GM21576 (cell line): ENCODE measurements around the gene GIMD1.
"Not testable (repeated sequence)": the region's sequence is repeated elsewhere in the genome, so short reads cannot be mapped to it uniquely, and the experiment has no call there.

Source experiments
- ATAC-seq: cut with Tn5 transposase; IDR thresholded peaks from one replicate; pipeline ENCODE4 v1.9.1; 2021; ENCODE audit warnings: mild to moderate bottlenecking, moderate library complexity; ENCODE audit not compliant: unreplicated experiment

Gene GIMD1

GRCh38 chr4:106353786-106354185 is 14.8 kb downstream of the GIMD1 start:
- no peak for ATAC-seq

GRCh38 chr4:106351016-106351415 is 17.6 kb downstream of the GIMD1 start:
- ATAC-seq: no peak

DNA sequence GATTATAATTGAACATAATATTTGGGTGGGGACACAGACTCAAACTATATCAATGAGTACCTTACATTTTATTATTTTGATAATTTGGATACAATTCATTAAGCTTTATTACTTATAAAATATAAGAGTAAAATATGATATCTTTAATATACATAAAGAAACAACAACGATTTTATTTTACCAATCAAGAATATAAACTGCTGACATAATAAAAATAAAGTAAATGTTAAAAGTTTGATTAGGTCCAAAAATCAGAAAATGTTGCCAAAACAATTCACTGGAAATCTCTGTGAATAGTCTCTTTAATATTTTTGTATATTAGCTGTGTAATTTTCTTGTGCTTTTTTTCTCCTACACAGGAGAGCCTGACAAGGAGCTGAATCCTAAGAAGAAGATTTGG is 21.4 kb downstream of the GIMD1 start:
- ATAC-seq: no peak

GRCh38 chr4:106344647-106344970 is 24.0 kb downstream of the GIMD1 start:
- no peak for ATAC-seq

DNA sequence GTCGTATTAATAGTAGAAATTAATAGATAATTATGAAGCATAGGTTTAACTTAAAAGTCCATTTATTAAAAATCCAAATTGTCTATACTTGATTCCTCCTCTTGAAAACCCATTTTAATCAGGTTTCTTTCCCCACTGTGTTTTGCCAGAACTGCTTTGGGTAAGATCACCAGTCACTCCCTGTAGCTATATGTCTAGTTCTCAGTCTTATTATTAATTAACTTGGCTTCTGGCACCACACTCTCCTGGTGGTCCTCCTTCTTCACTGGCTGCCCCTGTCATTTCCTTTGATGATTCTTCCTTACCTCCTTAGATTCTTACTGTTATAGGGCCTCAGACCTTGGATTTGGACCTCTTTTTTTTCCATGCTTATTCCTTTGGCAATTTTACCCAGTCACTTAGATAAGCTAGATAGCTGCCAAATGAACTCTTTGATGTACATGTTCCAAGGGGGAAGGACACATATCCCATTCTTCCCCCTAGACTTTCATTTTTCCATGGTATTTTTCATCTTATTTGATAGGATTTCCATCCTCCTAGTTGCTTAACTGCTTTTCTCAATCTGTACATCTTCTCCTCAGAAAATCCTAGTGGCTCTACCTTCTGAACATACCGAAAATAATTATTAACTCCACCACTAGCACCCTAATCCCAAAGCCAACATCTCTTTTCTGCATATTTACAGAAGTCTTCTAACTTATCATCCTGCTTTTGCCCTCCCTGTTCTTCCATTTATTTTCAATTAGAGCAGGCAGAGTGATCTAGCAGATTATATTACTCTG is 24.5 kb downstream of the GIMD1 start:
- no peak for ATAC-seq

- no peak for ATAC-seq
These were observed 27.8 kb downstream of the GIMD1 start for GRCh38 chr4:106340774-106341173.

DNA sequence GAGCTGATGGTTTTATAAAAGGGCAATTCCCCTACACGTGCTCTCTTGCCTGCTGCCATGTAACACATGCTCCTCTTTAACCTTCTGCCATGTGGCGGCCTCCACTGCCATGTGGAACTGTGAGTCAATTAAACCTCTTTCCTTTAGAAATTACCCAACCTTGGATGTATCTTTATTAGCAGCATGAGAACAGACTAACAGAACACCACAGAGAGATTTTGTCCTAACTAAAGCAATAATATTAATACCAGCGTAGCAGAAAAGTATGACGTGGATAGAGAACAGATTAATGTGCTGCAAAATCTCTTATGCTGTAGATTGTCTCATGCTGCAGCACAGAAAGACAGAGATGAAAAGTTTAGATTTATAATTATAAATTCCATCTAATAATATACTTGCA is 29.1 kb downstream of the GIMD1 start:
- no peak for ATAC-seq

DNA sequence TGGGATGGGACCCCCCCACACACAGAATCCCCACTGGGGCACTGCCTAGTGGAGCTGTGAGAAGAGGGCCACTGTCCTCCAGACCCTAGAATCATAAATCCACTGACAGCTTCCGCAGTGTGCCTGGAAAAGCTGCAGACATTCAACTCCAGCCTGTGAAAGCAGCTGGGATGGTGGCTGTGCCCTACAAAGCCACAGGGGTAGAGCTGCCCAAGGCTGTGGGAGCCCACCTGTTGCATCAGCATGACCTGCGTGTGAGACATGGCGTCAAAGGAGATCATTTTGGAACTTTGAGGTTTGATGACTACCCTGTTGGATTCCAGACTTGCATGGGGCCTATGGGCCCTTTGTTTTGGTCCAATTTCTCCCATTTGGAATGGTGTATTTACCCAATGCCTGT is 29.9 kb downstream of the GIMD1 start:
- ATAC-seq: no peak

GRCh38 chr4:106337916-106338315 is 30.7 kb downstream of the GIMD1 start:
- ATAC-seq: no peak

- no peak for ATAC-seq
These were observed 32.0 kb downstream of the GIMD1 start for GRCh38 chr4:106336618-106337017.

DNA sequence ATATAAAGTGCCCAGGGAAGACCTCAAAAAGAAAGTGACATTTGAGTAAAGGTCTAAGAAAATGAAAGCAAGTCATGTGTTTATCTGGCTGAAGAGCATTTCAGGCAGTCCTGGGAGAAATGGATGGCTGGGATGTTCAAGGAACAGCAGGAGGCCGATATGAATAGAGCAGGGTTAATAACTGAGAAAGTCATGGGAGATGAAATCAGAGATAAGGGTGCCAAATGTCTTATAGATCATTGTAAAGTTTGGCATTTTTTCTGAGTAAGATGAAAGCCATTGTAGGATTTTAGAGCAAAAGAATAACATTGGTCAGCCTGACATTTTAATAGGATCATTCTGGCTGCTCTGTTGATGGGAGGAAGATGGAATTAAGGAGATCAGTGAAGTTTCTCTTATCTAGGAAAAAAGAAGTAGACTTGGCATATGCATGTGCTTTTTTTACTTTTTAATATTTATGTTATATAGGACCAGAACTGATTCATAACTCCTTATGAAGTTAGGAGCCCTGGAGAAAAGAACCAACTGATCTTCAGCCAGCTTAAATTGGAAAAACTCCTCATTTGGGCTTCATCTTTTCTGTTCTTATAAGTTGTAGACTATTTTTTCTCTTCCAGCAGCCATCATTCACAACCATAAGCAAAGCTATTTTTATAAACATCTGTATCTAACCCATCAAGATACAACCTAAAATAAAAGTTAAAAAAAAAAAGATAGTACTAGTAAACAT is 33.7 kb downstream of the GIMD1 start:
- no peak for ATAC-seq

- ATAC-seq: no peak
These were observed 35.4 kb downstream of the GIMD1 start for GRCh38 chr4:106333186-106333585.

GRCh38 chr4:106329041-106329618 is 39.4 kb downstream of the GIMD1 start:
- ATAC-seq: peak; percentile 91

DNA sequence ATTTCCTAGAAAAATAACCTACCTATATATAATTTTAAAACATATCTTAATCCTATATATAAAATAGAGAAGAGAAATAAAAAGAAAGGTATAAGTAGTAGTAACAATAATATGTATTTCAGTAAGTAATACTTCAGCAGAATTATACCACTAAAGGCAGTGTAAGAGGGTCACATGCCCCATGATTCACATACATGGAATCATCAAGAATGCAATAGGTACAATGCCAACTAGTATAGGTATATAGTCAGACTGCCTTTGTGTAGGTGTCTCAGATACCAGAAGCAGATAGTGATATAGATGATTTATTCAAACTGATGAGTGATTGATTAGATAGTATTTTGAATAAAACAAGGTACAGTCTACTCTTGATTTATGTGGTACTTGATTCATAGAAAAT is 42.8 kb downstream of the GIMD1 start:
- ATAC-seq: no peak

DNA sequence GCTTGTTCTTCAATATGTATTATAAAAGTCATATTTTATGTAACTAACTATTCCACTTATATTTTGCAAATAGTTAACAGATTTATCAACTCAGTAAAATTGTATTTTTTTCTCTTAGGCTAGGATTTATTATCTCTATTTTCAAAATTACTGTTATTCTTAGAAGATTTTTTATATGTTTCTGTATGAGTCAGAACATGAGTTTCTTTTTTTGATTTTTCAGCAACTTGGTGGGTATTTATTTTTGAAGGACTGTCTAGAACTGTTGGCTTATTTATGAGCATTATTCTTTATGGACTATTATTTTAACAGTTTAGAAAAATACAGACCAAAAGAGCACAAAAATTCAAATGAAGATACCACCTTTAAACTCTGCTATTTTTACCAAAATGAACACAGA is 45.5 kb downstream of the GIMD1 start:
- ATAC-seq: no peak

GRCh38 chr4:106321814-106322213 is 46.8 kb downstream of the GIMD1 start:
- not testable (repeated sequence) for ATAC-seq

- not testable (repeated sequence) for ATAC-seq
These were observed 47.4 kb downstream of the GIMD1 start for GRCh38 chr4:106321168-106321567.

DNA sequence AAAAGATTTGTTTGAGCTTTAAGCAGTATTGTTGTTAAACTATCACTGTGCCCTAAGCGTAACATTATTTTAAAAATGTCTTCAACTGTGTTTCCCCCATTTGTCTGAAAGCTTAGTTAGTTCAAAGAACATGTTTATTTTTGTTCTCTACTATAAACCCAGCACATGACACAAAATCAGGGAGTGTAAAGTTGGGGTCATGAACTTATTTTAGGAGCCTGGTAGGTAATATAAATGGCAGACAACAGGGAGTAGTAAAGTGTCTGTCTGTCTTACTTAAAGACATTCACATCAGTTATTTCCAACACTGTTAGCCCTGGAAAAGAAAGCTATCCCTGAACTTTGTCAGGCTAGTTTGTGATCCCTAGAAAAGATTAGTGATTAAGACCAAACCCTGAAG is 48.3 kb downstream of the GIMD1 start:
- no peak for ATAC-seq

DNA sequence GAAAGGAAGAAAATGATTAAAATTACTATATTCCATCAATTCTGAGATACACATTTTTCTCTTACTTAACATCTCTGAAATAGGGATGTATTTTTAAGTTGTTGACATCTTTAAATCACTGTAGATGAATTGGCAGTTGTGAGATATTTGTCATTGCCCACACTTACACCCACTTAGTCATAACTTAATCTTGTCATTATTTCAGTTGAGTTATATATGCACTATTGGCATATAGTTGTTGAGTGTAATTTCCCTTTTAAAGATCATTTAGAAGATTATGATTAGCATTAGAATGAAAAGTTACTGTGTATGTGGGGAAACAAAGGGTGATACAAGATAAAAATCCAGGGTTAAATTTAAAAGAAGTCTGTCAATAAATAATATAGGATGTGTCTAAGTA is 50.1 kb downstream of the GIMD1 start:
- no peak for ATAC-seq

DNA sequence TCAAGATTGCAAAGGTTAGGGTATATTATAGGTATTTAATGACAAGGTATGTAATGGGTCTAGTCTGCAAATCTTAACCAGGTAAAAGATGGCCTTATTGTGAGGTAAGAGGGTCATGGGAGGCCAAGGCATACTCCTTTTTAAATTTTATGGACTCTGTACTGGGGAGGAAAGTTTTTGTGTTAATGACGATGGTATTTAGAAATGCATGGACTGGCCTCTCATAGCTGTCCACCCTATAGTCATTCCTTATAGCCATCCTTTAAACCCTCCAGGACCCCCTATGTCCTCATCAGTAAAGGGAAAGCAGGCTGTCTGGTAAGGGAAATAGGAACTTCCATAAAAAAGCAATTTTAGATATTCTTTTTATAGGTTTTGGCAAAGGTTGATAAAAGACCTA is 50.8 kb downstream of the GIMD1 start:
- ATAC-seq: no peak

GRCh38 chr4:106316773-106317409 is 51.7 kb downstream of the GIMD1 start:
- no peak for ATAC-seq
